UCSD-AML1 (cell line): ENCODE data around the gene HSPA1B.
A peak's percentile ranks its signal among the peaks of the same experiment; 100 is the strongest.
"Not testable (repeated sequence)": the region's sequence is repeated elsewhere in the genome, so short reads cannot be mapped to it uniquely, and the experiment has no call there.

Experiments
- DNase-seq: peaks from one replicate; lab custom pipeline; 2025; ENCODE audit not compliant: unreplicated experiment; lab: John Stamatoyannopoulos, UW

Gene HSPA1B

GRCh38 chr6:31826793-31827285 is 699 bp upstream of the HSPA1B start:
- peak; percentile 77 for DNase-seq

GRCh38 chr6:31829633-31830283 is 2.2 kb downstream of the HSPA1B start:
- DNase-seq = no peak

- no peak for DNase-seq
These were observed 3.4 kb downstream of the HSPA1B start for GRCh38 chr6:31830886-31831335.

- no peak for DNase-seq
These were observed 4.0 kb downstream of the HSPA1B start for GRCh38 chr6:31831350-31832215.

- peak; percentile 85 for DNase-seq
These were observed 7.1 kb downstream of the HSPA1B start for GRCh38 chr6:31834367-31835250.

- DNase-seq = no peak
These were observed 8.5 kb downstream of the HSPA1B start for GRCh38 chr6:31836047-31836473.

GRCh38 chr6:31836474-31837368 is 9.2 kb downstream of the HSPA1B start:
- DNase-seq = no peak

GRCh38 chr6:31837369-31838113 is 10.0 kb downstream of the HSPA1B start:
- no peak for DNase-seq

GRCh38 chr6:31838114-31838553 is 10.6 kb downstream of the HSPA1B start:
- not testable (repeated sequence) for DNase-seq

- DNase-seq = no peak
These were observed 11.4 kb downstream of the HSPA1B start for GRCh38 chr6:31838968-31839367.

GRCh38 chr6:31839779-31840126 is 12.2 kb downstream of the HSPA1B start:
- DNase-seq = not testable (repeated sequence)

- no peak for DNase-seq
These were observed 14.5 kb downstream of the HSPA1B start for GRCh38 chr6:31842053-31842452.

GRCh38 chr6:31844507-31844906 is 17.0 kb downstream of the HSPA1B start:
- no peak for DNase-seq

- DNase-seq = no peak
These were observed 19.9 kb downstream of the HSPA1B start for GRCh38 chr6:31847276-31847978.

GRCh38 chr6:31850765-31851484 is 23.4 kb downstream of the HSPA1B start:
- no peak for DNase-seq

GRCh38 chr6:31851485-31851832 is 23.9 kb downstream of the HSPA1B start:
- no peak for DNase-seq

- not testable (repeated sequence) for DNase-seq
These were observed 24.6 kb downstream of the HSPA1B start for GRCh38 chr6:31851980-31852718.
